Esophagus squamous epithelium (tissue), 4 donors: ENCODE measurements around the gene MS4A3.

Source experiments
- CTCF ChIP-seq, 6 experiments: fragments of 450-650 bp in 4 of 6; fragments of 200-600 bp in 2 of 6; sonication (generic) in 2 of 6; IDR thresholded peaks; one replicate each; pipeline ENCODE4 v1.5.1; 2016 to 2019; ENCODE audit warnings: antibody characterized with exemption in 6 of 6, mild to moderate bottlenecking in 4 of 6, moderate library complexity in 4 of 6
- POLR2A ChIP-seq, 4 donors: fragments of 450-650 bp; IDR thresholded peaks; one replicate each; pipeline ENCODE4 v1.6.1; 2017; ENCODE audit warnings: antibody characterized with exemption in 4 of 4, mild to moderate bottlenecking in 4 of 4, moderate library complexity in 3 of 4

DNA sequence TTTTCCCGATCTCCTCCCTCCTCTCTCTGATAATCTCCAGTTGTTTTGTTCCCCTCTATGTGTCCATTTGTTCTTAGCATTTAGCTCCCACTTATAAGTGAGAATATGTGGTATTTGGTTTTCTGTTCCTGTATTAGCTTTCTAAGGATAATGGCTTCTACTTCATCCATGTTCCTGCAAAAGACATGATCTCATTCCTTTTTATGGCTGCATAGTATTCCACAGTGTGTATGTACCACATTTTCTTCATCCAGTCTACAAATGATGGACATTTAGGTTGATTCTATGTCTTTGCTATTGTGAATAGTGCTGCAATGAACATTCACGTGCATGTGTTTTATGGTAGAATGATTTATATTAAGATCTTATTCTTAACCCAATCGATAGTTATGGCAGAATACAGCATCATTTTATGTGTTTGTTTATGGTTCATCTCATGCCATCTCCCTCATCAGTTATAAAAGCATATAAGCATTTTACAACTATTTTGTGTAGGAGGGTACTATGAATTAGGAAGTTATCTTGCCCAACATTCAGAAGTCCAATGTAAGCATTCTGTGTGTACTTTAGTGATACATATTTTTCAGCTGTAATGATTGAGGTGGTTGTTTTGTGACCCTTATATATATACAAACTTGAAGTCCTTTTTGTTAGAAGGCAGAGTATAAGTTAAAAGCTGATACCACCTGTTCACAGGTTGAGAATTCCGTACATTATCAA lies 3.2 kb downstream of the MS4A3 start:
- TF ChIP-seq POLR2A (IDR thresholded peaks at IDR 0.05), result no peak
- no peak for TF ChIP-seq CTCF (IDR thresholded peaks at IDR 0.05)
